ENCODE data around the gene ACSL4.
"Not testable (repeated sequence)": the region's sequence is repeated elsewhere in the genome, so short reads cannot be mapped to it uniquely, and the experiment has no call there.

Gene ACSL4

DNA sequence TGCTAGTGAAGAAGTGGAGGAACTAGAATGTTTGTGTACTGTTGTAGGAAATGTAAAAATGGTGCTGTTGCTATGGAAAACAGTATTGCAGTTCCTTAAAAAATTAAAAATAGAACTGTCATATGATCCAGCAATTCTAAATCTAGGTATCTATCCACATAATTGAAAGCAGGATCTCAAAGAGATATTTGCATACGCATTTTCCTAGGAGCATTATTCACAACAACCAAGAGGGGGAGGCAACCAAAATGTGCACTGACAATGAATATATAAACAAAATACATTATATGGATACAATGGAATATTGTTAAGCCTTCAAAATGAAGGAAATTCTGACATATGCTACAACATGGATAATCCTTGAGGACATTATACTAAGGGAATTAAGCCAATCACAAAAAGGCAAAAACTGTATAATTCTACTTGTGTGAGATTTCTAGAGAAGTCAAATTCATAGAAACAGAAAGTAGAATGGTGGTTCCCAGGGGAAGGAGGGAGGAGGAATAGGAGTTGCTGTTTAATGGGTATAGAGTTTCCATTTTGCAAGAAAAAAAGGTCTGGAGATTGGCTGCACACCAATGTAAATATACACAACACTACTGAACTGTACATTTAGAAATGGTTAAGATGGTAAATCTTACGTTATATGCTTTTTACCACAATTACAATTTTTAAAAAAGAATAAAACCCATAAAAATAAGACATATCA is 72.5 kb downstream of the ACSL4 start:
- no peak for DNase-seq

DNA sequence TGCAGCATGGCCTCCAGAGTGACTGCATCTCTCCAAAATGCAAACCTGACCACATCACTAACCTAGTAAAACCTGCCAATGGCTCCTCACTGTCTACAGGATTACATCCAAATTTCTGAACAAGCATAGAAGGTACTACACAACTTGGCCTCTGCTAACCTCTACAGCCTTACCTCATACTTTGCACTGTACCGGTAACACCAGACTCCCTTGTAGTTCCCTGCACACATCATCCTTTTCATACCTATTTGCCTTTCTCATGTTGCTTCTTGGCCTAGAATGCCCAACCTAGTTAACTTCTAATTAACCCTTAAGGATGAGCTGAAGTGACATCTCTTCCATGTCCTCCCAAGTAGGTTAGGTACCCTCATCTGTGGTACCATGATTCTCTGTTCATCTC is 74.7 kb downstream of the ACSL4 start:
- no peak for DNase-seq

GRCh38 chrX:109657364-109657763 is 75.7 kb downstream of the ACSL4 start:
- DNase-seq, result not testable (repeated sequence)

DNA sequence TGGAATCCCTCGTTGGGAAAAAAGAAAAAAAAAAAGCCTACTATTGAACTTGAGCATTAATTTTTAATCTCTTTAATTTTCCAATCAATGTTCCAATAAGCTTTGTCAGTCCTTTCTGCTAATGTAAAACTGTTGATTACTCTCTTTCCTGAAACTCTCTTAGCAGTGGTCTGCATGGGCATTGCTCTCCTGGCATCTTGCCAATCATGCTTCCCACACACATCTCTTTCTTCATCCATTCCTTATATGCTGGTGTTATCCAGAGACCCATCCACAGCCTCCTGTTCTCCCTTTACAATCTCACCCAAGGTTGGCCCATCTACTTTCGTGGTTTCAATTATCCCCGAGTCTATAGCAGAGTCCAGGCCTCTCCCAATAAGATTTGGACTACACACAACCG is 76.3 kb downstream of the ACSL4 start:
- no peak for DNase-seq

GRCh38 chrX:109655502-109656201 is 77.4 kb downstream of the ACSL4 start:
- no peak for DNase-seq

DNA sequence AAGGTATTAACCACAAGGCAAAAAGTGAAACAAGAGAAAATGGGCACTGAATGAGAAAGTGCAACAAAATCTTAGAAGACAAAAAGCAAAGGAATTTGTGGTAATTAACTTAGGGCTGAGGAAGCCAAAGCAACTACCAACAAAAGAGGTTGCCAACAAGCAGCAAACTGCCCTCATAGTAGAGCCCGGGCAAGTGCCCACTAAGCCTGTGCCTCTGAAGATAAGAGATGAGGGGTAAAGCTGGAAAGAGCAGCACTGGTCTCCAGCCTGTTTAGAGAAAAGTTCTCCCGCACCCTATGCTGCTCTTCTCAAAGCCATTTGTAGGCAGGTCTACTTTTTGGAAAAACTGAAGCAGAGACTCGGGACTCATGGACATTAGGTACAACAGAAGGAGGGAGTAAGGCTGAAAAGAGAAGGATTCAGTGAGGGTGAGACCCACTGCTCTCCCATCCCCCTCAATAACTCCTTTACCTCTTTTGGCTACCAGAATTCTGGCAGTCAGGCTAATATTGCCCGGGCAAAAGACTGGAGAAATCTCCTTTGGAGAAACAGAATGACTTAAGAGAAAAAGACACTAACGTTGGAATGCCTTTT is 78.4 kb downstream of the ACSL4 start:
- DNase-seq, result no peak

GRCh38 chrX:109644671-109645070 is 88.4 kb downstream of the ACSL4 start:
- DNase-seq, result not testable (repeated sequence)

GRCh38 chrX:109643687-109644086 is 89.4 kb downstream of the ACSL4 start:
- DNase-seq, result no peak

- DNase-seq, result no peak
These were observed 94.9 kb downstream of the ACSL4 start for GRCh38 chrX:109638158-109638557.

DNA sequence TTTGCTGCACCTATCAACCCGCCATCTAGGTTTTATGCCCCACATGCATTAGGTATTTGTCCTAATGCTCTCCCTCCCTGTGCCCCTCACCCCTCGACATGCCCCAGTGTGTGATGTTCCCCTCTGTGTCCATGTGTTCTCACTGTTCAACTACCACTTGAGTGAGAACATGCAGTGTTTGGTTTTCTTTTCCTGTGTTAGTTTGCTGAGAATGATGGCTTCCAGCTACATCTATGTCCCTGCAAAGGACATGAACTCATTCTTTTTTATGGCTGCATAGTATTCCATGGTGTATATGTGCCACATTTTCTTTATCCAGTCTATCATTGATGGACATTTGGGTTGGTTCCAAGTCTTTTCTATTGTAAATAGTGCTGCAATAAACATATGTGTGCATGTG is 95.6 kb downstream of the ACSL4 start:
- DNase-seq, result not testable (repeated sequence)

DNA sequence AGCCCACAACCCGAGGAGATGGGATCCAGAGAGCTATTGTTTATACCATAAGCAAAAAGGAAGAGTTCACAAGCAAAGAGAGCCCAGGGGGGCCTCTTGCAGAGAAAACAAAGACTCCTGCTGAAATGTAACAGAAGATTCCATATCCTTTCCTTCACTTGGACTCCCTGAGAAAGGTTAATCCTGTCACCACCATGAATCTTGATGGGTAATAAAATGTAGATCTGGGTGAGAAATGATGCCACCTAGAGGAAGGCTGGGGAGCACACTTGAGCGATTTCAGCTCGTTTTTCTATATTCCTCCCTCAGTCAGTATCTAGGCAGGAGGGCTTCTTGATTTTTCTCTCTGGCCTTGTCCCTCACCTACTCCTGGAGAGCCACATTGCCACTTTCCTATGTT is 97.9 kb downstream of the ACSL4 start:
- DNase-seq, result no peak

- no peak for DNase-seq
These were observed 100.1 kb downstream of the ACSL4 start for GRCh38 chrX:109632906-109633504.

DNA sequence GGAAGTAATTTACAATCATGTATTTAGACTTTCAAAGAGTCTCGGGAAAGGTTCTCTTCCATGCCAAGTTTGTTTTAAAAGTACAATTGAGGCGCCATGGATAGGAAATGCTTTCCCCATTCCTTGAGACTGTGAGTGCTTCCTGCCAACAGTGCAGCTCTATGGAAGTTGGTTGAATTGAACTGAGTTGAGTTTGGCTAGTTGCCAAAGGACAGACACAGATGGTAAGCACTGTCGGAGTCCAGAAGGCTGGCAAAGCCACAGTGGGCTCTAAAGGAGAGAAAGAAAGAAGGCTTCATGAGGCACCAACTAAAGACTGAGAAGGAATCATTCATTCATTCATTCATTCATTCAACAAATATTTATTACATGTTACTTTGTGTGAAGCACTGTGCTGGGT is 103.7 kb downstream of the ACSL4 start:
- DNase-seq, result no peak

GRCh38 chrX:109626637-109627036 is 106.4 kb downstream of the ACSL4 start:
- no peak for DNase-seq

GRCh38 chrX:109624641-109625616 is 108.1 kb downstream of the ACSL4 start, which contains the start of gene KCNE5:
KCNE5 (minus strand) TSS chrX:109625172; CDS start chrX:109625020, 152 bp downstream.
- no peak for DNase-seq

DNA sequence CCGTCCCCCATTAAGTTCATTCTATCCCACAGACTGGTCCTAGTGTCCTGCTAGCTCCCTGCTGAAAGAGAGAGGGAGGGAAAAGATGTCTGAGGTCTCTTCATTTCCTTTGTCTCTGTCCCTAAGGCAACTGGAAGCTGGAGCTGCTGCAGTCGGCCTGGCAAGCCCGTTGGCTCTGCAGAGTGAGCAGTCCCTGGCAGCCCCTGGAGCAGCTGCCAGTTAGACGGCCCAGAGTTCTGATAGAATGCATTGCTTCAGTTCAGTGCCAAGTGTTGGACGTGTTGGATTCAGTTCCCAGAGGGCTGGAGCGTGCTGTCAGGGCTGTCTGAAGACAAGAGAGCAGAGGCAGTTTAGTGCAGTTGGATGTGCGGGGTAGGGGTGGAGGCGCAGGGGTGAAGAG is 109.1 kb downstream of the ACSL4 start:
- no peak for DNase-seq

GRCh38 chrX:109622270-109622669 is 110.8 kb downstream of the ACSL4 start:
- no peak for DNase-seq

DNA sequence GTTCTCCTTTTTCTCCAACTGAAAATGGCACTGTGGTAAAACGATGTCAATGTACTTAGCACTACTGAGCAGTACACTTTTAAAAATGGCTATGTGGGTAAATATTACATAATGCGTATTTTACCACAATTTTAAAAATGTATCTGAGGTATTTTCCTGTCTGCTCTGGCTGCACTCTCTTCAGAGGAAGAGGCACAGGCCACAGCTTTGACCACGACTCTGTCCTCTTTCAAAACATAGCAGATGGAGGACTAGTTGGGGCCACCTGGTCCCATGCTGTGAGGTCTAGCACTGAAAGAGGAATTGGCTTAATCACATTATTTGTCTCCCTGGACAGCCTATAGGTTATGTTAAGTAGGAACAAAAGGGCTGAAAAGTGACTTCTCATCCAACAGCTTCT is 113.3 kb downstream of the ACSL4 start:
- no peak for DNase-seq

DNA sequence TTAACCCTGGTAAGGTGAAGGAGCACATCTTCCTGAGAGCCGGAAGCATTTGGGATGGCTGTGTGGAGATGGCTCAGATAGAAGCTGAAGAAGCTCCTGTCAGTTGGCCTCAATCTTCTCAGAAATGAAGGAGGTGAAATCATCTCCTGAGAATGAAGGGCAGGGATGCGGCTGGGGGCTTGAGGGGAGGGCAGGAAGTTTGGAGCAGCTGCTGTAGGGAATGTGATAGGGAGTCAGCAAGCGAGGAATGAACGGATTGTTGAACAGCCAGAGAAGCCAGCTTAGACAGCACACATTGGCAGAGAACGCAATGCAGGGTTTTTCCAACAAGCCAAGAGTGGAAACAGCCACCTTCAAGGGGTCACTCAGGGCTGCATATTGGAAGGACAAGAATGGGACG is 118.1 kb downstream of the ACSL4 start:
- no peak for DNase-seq

GRCh38 chrX:109601486-109601885 is 131.6 kb downstream of the ACSL4 start:
- no peak for DNase-seq

- no peak for DNase-seq
These were observed 132.8 kb downstream of the ACSL4 start for GRCh38 chrX:109600237-109600651.

DNA sequence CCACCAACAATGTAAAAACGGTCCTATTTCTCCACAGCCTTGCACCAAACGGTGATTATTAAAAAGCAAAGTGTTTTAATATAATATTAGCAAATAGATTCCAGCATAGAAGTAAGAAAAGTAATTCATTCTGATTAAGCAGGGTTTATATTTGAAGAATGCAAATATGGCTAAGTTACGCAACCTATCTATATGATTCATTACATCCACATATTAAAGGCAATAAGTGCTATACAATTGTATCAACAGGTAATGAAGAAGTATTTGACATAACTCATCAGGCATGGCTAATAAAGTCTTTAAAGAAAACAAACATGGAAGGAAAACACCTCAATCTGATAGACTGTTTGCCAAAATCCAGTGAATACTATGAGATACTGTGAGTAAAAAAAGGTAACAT is 137.0 kb downstream of the ACSL4 start:
- DNase-seq, result no peak
